H1 (cell line): ENCODE results near the gene SLC6A2. TPM values are rescaled to one million over a fixed set of nuclear protein-coding genes. Genes with fewer than 3 reads are reported as not detected.

Source experiments
- CTCF ChIA-PET: fragments of 300-600 bp; sonication (Branson Sonifier 250); formaldehyde crosslinking; loops from one replicate; lab custom pipeline; 2021; ENCODE audit not compliant: partially characterized antibody; lab: Charles Lee
- POLR2A ChIA-PET: fragments of 300-600 bp; sonication (Branson Sonifier 250); formaldehyde crosslinking; loops from one replicate; lab custom pipeline; 2021; ENCODE audit warnings: inconsistent platforms; ENCODE audit not compliant: partially characterized antibody; lab: Charles Lee
- DNase-seq, 2 experiments: peaks; one replicate each; pipeline versions ENCODE4 v3.0.0 to v3.0.0-alpha.2; 2010 to 2022; ENCODE audit warnings: low spot score in 2 of 2, low read depth in 1 of 2, mixed read lengths in 1 of 2
- FAIRE-seq: peaks from 2 replicates; lab custom pipeline; 2011; peaks lifted over from hg19 to GRCh38; lab: Jason Lieb, UNC
- H2AFZ ChIP-seq: 2 replicates; pipeline ENCODE4 v1.8.1; 2012; ENCODE audit warnings: low read length, inconsistent platforms
- H2AK5ac ChIP-seq: 2 replicates; pipeline ENCODE4 v1.6.1; 2013; ENCODE audit warnings: low read depth, low read length
- H2BK120ac ChIP-seq: replicated peaks from 2 replicates; pipeline ENCODE3; 2013; ENCODE audit warnings: low read depth, low read length, inconsistent platforms
- H2BK12ac ChIP-seq: 2 replicates; pipeline ENCODE4 v1.6.1; 2013; ENCODE audit warnings: low read depth, low read length
- H2BK15ac ChIP-seq: 2 replicates; pipeline ENCODE4 v1.6.1; 2013; ENCODE audit warnings: low read length
- H2BK20ac ChIP-seq: 2 replicates; pipeline ENCODE4 v1.6.1; 2013; ENCODE audit warnings: low read length
- H2BK5ac ChIP-seq: 2 replicates; pipeline ENCODE4 v1.6.1; 2013; ENCODE audit warnings: low read depth, low read length
- H3K14ac ChIP-seq: 2 replicates; pipeline ENCODE4 v1.6.1; 2013; ENCODE audit warnings: inconsistent platforms; ENCODE audit not compliant: insufficient read length
- H3K18ac ChIP-seq: 2 replicates; pipeline ENCODE4 v1.6.1; 2013; ENCODE audit warnings: low read length; ENCODE audit errors: extremely low read depth
- H3K23ac ChIP-seq: 2 replicates; pipeline ENCODE4 v1.6.1; 2013; ENCODE audit warnings: inconsistent platforms; ENCODE audit not compliant: insufficient read length
- H3K23me2 ChIP-seq: 2 replicates; pipeline ENCODE4 v1.6.1; 2013; ENCODE audit warnings: low read depth, low read length
- H3K27ac ChIP-seq: 2 replicates; pipeline ENCODE4 v1.6.1; 2011; ENCODE audit warnings: low read depth, low read length, inconsistent platforms
- H3K27me3 ChIP-seq, 4 experiments: replicated peaks in 1 of 4; 1 replicate in 1 of 4; 2 replicates in 3 of 4; pipeline versions ENCODE4 v1.6.1 to v1.8.1; 2011 to 2013; ENCODE audit warnings: low read length in 3 of 4, mild to moderate bottlenecking in 3 of 4, inconsistent platforms in 2 of 4, mixed read lengths in 2 of 4, moderate library complexity in 1 of 4; ENCODE audit not compliant: control insufficient read depth in 3 of 4, insufficient read depth in 3 of 4; ENCODE audit errors: extremely low read depth in 1 of 4
- H3K36me3 ChIP-seq, 4 experiments: 2 replicates each; pipeline versions ENCODE4 v1.6.1 to v1.8.1; 2011 to 2013; ENCODE audit warnings: mild to moderate bottlenecking in 4 of 4, low read length in 3 of 4, moderate library complexity in 2 of 4, control low read depth in 1 of 4, inconsistent platforms in 1 of 4; ENCODE audit not compliant: insufficient read depth in 4 of 4, control insufficient read depth in 2 of 4
- H3K4ac ChIP-seq: replicated peaks from 2 replicates; pipeline ENCODE3; 2013; ENCODE audit warnings: low read length, low read depth, mixed read lengths, inconsistent platforms; ENCODE audit not compliant: insufficient read length
- H3K4me1 ChIP-seq, 4 experiments: replicated peaks in 1 of 4; 1 replicate in 1 of 4; 2 replicates in 3 of 4; pipeline versions ENCODE4 v1.6.1 to v1.8.1; 2011 to 2013; ENCODE audit warnings: low read length in 3 of 4, inconsistent platforms in 2 of 4, mixed read lengths in 1 of 4; ENCODE audit not compliant: insufficient read depth in 4 of 4, control insufficient read depth in 3 of 4
- H3K4me2 ChIP-seq, 2 experiments: 2 replicates each; pipeline versions ENCODE4 v1.6.1 to v1.8.1; 2011 to 2013; ENCODE audit warnings: low read depth in 2 of 2, low read length in 2 of 2, control low read depth in 1 of 2, inconsistent platforms in 1 of 2, mild to moderate bottlenecking in 1 of 2; ENCODE audit not compliant: insufficient read depth in 1 of 2
- H3K4me3 ChIP-seq, 4 experiments: fragments of 200-600, 300-600 bp in 1 of 4; sonication (generic), shearing (Covaris generic), sonication (Bioruptor Twin) in 1 of 4; 2 replicates each; pipeline versions ENCODE4 v1.5.1 to v1.8.1; 2011 to 2016; ENCODE audit warnings: low read length in 4 of 4, low read depth in 3 of 4, control low read depth in 2 of 4, inconsistent platforms in 2 of 4, mild to moderate bottlenecking in 2 of 4, mixed read lengths in 1 of 4, moderate library complexity in 1 of 4; ENCODE audit not compliant: insufficient read depth in 2 of 4; ENCODE audit errors: extremely low read depth in 1 of 4
- H3K56ac ChIP-seq: replicated peaks from 2 replicates; pipeline ENCODE3; 2013; ENCODE audit warnings: low read depth, mild to moderate bottlenecking, mixed read lengths, low read length, inconsistent platforms; ENCODE audit not compliant: insufficient read length
- H3K79me1 ChIP-seq: 2 replicates; pipeline ENCODE4 v1.6.1; 2013; ENCODE audit warnings: low read depth, low read length, control low read depth
- H3K79me2 ChIP-seq, 2 experiments: 2 replicates each; pipeline versions ENCODE4 v1.6.1 to v1.8.1; 2012 to 2013; ENCODE audit warnings: low read length in 2 of 2, mild to moderate bottlenecking in 2 of 2, inconsistent platforms in 1 of 2; ENCODE audit not compliant: insufficient read depth in 2 of 2, control insufficient read depth in 1 of 2
- H3K9ac ChIP-seq, 4 experiments: replicated peaks in 1 of 4; 1 replicate in 1 of 4; 2 replicates in 3 of 4; pipeline versions ENCODE4 v1.6.1 to v1.8.1; 2011 to 2013; ENCODE audit warnings: low read depth in 3 of 4, low read length in 3 of 4, control low read depth in 2 of 4, mild to moderate bottlenecking in 2 of 4, moderate library complexity in 2 of 4, inconsistent platforms in 1 of 4; ENCODE audit errors: extremely low read depth in 1 of 4
- H3K9me3 ChIP-seq, 2 experiments: 2 replicates each; pipeline versions ENCODE4 v1.6.1 to v1.8.1; 2012 to 2013; ENCODE audit warnings: mild to moderate bottlenecking in 2 of 2, moderate library complexity in 2 of 2, control low read depth in 1 of 2, inconsistent platforms in 1 of 2, low read depth in 1 of 2, low read length in 1 of 2, mixed read lengths in 1 of 2; ENCODE audit not compliant: insufficient read depth in 2 of 2
- H4K20me1 ChIP-seq, 2 experiments: replicated peaks in 1 of 2; 2 replicates each; pipeline versions ENCODE3 to v1.8.1; 2011 to 2013; ENCODE audit warnings: inconsistent platforms in 2 of 2, low read length in 2 of 2, mild to moderate bottlenecking in 1 of 2; ENCODE audit not compliant: insufficient read depth in 2 of 2, control insufficient read depth in 1 of 2
- H4K5ac ChIP-seq: 2 replicates; pipeline ENCODE4 v1.6.1; 2013; ENCODE audit warnings: low read length, low read depth, mixed read lengths, inconsistent platforms; ENCODE audit not compliant: insufficient read length
- H4K8ac ChIP-seq: 2 replicates; pipeline ENCODE4 v1.8.0; 2013; ENCODE audit warnings: mild to moderate bottlenecking, moderate library complexity, low read length, inconsistent platforms; ENCODE audit not compliant: insufficient read depth; ENCODE audit errors: extremely low read depth
- H4K91ac ChIP-seq: replicated peaks from 2 replicates; pipeline ENCODE3; 2013; ENCODE audit warnings: low read length, mixed read lengths, inconsistent platforms; ENCODE audit not compliant: insufficient read length
- ASH2L ChIP-seq: fragments of 200-600, 300-600 bp; sonication (generic); IDR thresholded peaks from one replicate; pipeline ENCODE4 v1.7.1; 2017; ENCODE audit warnings: low read length
- BRCA1 ChIP-seq: IDR thresholded peaks from 2 replicates; pipeline ENCODE4 v1.6.1; 2012; ENCODE audit warnings: low read depth, low read length, improper control_type of control experiment
- CHD1 ChIP-seq: IDR thresholded peaks from 2 replicates; pipeline ENCODE4 v1.6.1; 2012; ENCODE audit warnings: low read depth, low read length, improper control_type of control experiment
- EP300 ChIP-seq, 2 experiments: IDR thresholded peaks; 1 replicate in 1 of 2; 2 replicates in 1 of 2; pipeline ENCODE4 v1.6.1; 2011 to 2012; ENCODE audit warnings: low read depth in 2 of 2, low read length in 2 of 2, mild to moderate bottlenecking in 2 of 2, borderline replicate concordance in 1 of 2, inconsistent platforms in 1 of 2, moderate library complexity in 1 of 2
- RFX5 ChIP-seq: IDR thresholded peaks from 2 replicates; pipeline ENCODE4 v1.6.1; 2011; ENCODE audit warnings: low read depth, low read length, improper control_type of control experiment, borderline replicate concordance
- SP2 ChIP-seq: IDR thresholded peaks from 2 replicates; pipeline ENCODE4 v1.6.1; 2012; ENCODE audit warnings: mild to moderate bottlenecking, low read length, inconsistent platforms
- ZNF274 ChIP-seq: IDR thresholded peaks from 2 replicates; pipeline ENCODE4 v1.7.0; 2012; ENCODE audit warnings: low read length, borderline replicate concordance; ENCODE audit errors: extremely low read depth
- polyA plus RNA-seq, 7 experiments: library from polyadenylated mRNA; depleted of rRNA in 3 of 7; stranded (reverse) in 5 of 7; unstranded in 2 of 7; fragments of >200 nt in 5 of 7; fragments of 200-250 nt in 2 of 7; gene quantifications; 1 replicate in 5 of 7; 2 replicates in 1 of 7; 4 replicates in 1 of 7; pipeline versions ENCODE4 v1.2.1 to v1.2.3, GENCODE V29; 2011 to 2013; ENCODE audit warnings: missing spikeins in 2 of 7, mixed read lengths in 2 of 7
- total RNA-seq: library from RNA; stranded (reverse); fragmentation: NEBNext Ultra II Directional; extraction: Animal tissue kit (Norgen Biotek cat#: 25700); gene quantifications from 2 replicates; pipeline ENCODE4 v1.2.1, GENCODE V29; 2021

Gene SLC6A2
- total and polyA plus RNA-seq, 2 of the 8 experiments (the other 6 are each of a cell fraction or from before 2014, with no cell fraction given): 0.35 TPM; not detected in 1

DNA sequence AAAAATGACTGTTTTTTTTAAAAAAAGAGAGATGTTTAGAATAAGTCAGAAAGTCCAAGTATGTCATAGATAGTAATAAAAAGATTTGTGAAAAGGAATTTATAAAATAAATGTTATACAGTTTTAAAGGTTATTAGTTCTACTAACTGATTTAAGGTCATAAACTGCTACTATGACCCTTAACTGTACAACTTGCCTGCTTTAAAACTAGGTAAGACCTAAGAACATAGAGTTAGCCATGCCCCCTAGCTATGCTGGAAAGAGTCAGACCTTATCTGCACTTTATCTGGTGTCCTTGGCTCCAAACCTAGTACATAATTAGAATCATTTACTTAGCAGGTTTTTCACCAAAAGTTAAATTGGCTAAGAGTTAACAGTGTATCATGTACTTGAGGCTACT, 23.5 kb upstream of the SLC6A2 start:
- Histone ChIP-seq H3K56ac (no peak overlapping the region), H3K36me3 (no peaks in the 10 kb centered on the region), H3K27me3 (no peaks in the 10 kb centered on the region; a peak in 1 of 7 replicates), H4K91ac (no peak overlapping the region), H3K18ac (no peak overlapping the region), H3K23ac (no peak overlapping the region), H4K20me1 (no peaks in the 10 kb centered on the region), H3K4me3 (no peak overlapping the region), H2BK12ac (no peak overlapping the region), H4K8ac (no peak overlapping the region), H2BK15ac (no peak overlapping the region), H3K23me2 (no peaks in the 10 kb centered on the region; the same call in 1 of the 2 replicates), H3K79me1 (no peaks in the 10 kb centered on the region), H2AK5ac (no peak overlapping the region), H3K4me2 (no peak overlapping the region), H4K5ac (no peak overlapping the region), H2BK5ac (no peak overlapping the region), H2AFZ (no peak overlapping the region), H3K9me3 (peaks cover 19 to 27% of the 10 kb centered on the region in 2 experiments), H3K9ac (no peak overlapping the region), H3K4me1 (peaks cover 0 to 3% (median 0%) of the 10 kb centered on the region in 4 experiments; a peak in 1 of 7 replicates), H2BK120ac (no peak overlapping the region), H2BK20ac (no peak overlapping the region), H3K14ac (no peak overlapping the region), H3K79me2 (no peaks in the 10 kb centered on the region), H3K27ac (no peak overlapping the region), H3K4ac (no peak overlapping the region)
- no peak for DNase-seq
- CTCF ChIA-PET: interaction anchor here (1.8 kb wide), 1 partner anchor 9 kb away, joined by 5 read pairs; no protein-coding TSS in a partner anchor
- TF ChIP-seq CHD1 (no peak), SP2 (no peak), ZNF274 (no peak), EP300 (IDR thresholded peaks at IDR 0.05; ENCODE audit: borderline replicate concordance in 1 of 2, low read depth in 2 of 2, low read length in 2 of 2) (no peak), RFX5 (no peak), BRCA1 (no peak), ASH2L (no peak)
- FAIRE-seq: no peak
- POLR2A ChIA-PET: no interaction called here
